ENCODE results near the gene AMMECR1.

The AMMECR1 gene

GRCh38 chrX:110301194-110301593 lies 16.7 kb downstream of the AMMECR1 start:
- TF ChIP-seq CTCF (conservative IDR thresholded peaks at IDR 0.05; ENCODE audit: low read length) = no peak
- DNase-seq (ENCODE audit: low read depth) = no peak
- no peak overlapping the region for H3K4me3 ChIP-seq (ENCODE audit: low read length)

GRCh38 chrX:110294087-110294486 lies 23.8 kb downstream of the AMMECR1 start:
- no peak overlapping the region for H3K4me3 ChIP-seq (ENCODE audit: low read length)
- DNase-seq (ENCODE audit: low read depth) = no peak
- no peak for TF ChIP-seq CTCF (conservative IDR thresholded peaks at IDR 0.05; ENCODE audit: low read length)

GRCh38 chrX:110293658-110294057 lies 24.2 kb downstream of the AMMECR1 start:
- no peak overlapping the region for H3K4me3 ChIP-seq (ENCODE audit: low read length)
- no peak for TF ChIP-seq CTCF (conservative IDR thresholded peaks at IDR 0.05; ENCODE audit: low read length)
- no peak for DNase-seq (ENCODE audit: low read depth)

GRCh38 chrX:110287605-110288004 lies 30.3 kb downstream of the AMMECR1 start:
- DNase-seq (ENCODE audit: low read depth) = peak; percentile 47
- TF ChIP-seq CTCF (conservative IDR thresholded peaks at IDR 0.05; ENCODE audit: low read length) = no peak
- no peak overlapping the region for H3K4me3 ChIP-seq (ENCODE audit: low read length)

GRCh38 chrX:110286106-110286505 lies 31.8 kb downstream of the AMMECR1 start:
- DNase-seq (ENCODE audit: low read depth) = peak; percentile 86
- no peak for TF ChIP-seq CTCF (conservative IDR thresholded peaks at IDR 0.05; ENCODE audit: low read length)
- no peak overlapping the region for H3K4me3 ChIP-seq (ENCODE audit: low read length)

- no peak for TF ChIP-seq CTCF (conservative IDR thresholded peaks at IDR 0.05; ENCODE audit: low read length)
- peak; percentile 92 for DNase-seq (ENCODE audit: low read depth)
- no peak overlapping the region for H3K4me3 ChIP-seq (ENCODE audit: low read length)
Observed at GRCh38 chrX:110284159-110284558, 33.7 kb downstream of the AMMECR1 start.

- no peak for TF ChIP-seq CTCF (conservative IDR thresholded peaks at IDR 0.05; ENCODE audit: low read length)
- DNase-seq (ENCODE audit: low read depth) = no peak
Observed at GRCh38 chrX:110282922-110283321, 35.0 kb downstream of the AMMECR1 start.

More at GRCh38 chrX:110282922-110283321, 35.0 kb downstream of the AMMECR1 start:
- H3K4me3 ChIP-seq (ENCODE audit: low read length) = no peak overlapping the region

Data from AG10803 (cell line).